GM21367 (cell line): Measurements from ENCODE around the gene SH2D7.
"Not testable (repeated sequence)": the region's sequence is repeated elsewhere in the genome, so short reads cannot be mapped to it uniquely, and the experiment has no call there.

Source experiments
- ATAC-seq: cut with Tn5 transposase; IDR thresholded peaks from one replicate; pipeline ENCODE4 v1.9.1; 2021; ENCODE audit not compliant: unreplicated experiment

The SH2D7 gene

DNA sequence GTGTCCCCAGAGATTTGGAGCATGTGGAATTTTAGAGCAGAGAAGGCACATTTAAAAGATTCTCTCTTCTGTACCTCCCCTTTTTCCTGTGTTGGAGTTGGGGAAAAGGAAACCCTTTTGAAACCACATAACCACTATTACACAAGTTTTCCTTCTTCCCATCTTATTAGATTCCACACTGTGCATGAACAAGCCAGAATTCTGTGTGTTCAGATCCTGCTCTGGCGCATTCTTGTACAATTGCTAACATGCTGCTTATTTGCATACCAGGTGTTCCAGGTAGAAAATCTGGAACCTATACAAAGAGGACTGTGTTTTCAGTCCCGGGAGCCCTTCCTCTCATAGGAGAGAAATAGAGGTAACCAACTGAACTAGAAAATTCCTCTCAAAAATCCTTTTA lies 41.4 kb downstream of the SH2D7 start:
- no peak for ATAC-seq

DNA sequence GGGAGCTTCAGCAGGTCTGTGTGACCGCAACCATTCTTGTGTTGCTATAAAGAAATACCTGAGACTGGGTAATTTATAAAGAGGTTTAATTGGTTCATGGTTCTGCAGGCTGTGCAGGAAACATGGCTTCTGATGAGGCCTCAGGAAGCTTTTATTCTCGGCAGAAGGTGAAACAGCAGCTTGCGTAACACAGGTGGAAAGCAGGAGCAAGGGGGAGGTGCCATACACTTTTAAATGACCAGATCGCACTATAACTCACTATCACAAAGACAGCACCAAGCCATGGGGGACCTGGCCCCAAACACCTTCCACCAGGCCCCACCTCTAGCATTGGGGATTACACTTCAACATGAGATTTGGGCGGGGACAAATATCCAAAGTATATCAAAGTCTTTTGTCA lies 47.2 kb downstream of the SH2D7 start:
- ATAC-seq = no peak

DNA sequence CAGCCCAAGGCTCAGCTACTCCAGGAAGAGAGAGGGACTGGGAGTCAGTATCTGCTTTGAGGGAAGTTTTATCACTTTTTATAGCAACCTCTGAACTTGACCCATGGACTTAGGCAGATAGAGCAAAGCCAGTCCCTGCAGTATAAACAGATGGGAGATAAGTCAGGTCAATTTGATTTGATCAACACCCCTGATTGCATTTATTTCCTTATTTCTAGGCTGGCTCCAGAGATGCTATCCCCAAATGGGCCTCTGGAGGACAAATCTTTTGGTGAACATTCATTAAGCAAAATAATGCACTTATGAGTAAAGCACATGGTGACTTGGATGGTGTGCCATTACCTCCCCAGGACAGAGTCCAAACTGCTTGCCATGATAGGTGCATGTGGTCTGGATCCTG lies 47.9 kb downstream of the SH2D7 start:
- no peak for ATAC-seq

DNA sequence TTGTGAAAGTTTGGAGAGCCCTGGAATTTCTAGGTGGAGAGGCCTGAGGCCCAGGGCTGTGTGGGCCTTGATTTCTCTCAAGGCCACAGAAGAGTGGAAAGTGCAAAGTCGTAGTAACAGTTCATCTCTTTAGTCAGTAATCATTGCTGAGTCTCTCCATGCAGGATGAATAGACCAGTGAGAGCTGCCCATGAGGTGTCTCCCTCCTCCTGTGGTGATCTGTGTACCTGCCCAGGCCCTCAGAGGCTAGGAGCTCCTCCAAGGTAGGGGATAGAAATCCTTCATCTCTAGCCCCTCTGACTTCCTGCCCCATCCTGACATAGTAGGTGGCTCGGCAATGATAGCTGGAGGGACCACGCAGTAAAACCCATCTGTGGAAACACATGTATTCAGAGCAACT lies 50.0 kb downstream of the SH2D7 start:
- ATAC-seq = no peak

DNA sequence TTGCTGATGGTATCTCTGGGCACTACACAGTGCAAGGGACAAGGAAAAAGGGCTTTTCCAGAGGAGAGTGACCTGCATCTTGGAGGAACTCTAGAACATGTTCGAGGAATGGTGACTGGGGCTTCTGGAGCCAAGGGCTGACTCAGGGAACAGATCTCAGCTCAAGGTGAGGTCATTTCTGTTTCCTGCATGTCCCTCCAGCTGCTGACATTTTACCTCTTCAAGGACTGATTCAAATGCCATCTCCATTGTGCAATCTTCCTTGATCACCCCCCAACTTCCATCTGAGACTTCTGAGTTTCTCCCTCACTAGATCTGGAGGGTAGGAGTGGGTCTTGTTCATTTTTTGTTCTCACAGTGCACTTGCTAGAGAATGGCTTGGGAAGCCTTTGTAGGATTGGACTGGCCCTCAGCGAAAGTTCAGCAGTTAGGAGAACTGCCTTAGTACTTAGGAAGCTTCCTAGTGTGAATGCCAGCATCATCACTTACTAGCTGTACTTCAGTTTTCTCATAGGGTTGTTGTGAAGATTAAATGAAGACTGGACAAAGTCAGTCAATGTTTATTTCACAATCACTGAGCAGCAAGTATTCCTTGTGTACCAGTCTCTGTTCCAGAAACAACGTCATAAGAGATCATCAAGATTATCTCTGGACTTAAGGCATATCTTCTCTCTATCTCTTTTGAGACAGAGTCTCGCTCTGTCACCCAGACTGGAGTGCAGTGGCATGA lies 54.2 kb downstream of the SH2D7 start:
- ATAC-seq = no peak

DNA sequence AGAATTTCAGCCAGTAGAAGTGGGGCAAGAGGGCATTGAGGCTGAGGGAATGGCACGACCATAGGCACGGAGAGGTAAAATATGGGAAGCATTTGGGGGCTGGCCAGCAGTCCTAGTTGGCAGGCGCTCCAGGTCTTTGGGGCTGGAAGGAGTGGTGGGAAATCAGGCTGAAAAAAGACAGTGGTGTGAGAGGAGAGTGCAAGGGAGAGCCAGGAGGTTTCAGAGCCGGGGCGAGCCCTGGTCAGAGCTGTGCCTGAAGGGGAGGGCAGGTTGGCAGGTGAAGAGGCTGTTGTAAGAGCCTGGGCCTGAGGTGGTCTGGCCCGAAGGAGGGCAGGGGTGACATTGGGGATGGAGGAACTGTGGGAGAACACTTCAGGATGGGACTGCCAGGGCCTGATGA lies 55.2 kb downstream of the SH2D7 start:
- ATAC-seq = no peak

GRCh38 chr15:78148392-78149067 lies 56.2 kb downstream of the SH2D7 start:
- ATAC-seq = no peak

- ATAC-seq = peak; percentile 69
Observed at GRCh38 chr15:78149068-78149804, 56.9 kb downstream of the SH2D7 start, which contains the start of gene IDH3A. IDH3A (plus strand) TSS chr15:78149362; CDS start chr15:78149404, 42 bp downstream.

DNA sequence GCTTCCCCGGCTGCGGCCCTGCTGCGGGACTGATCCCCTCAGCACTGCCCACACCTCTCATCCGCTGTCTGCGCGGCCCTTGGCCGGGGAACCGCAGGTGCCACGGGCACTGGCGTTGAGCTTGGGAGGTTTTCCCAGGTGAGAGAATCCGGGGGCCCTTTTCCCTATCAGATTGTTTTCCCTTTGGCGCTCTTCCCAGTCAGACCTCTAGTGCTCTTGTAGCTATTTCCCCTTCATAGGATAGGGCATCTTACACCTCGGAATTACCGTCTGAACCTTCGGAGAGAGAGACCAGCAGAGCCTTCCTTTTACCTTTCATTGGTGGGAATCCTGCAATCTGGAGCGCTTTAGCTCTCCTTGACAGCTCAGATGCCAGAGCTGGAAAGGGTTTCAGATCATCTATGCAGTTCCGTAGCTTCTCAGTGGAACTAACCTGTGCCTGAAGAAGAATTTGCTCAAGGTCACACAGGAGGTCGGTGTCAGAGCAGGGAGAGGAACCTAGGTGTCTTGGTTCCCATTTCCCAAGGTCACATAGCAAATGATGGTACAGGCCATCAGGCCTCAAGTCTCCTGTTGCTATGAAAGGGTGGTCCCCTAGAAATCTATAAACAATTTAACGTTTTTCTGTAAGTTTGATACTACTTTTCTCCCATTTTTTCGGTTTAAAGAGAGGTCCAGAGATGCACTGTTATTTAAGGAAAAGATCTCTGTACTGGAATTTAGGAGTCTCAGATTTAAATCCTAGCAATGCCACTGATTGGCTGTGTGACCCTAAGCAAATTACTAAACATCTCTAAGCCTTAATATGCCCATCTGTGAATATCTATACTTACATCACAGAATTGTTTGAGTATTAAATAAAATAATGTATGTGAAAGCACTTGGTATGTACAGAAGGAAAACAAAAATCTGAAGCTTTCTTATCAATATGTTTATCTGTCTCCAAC lies 57.7 kb downstream of the SH2D7 start:
- no peak for ATAC-seq

DNA sequence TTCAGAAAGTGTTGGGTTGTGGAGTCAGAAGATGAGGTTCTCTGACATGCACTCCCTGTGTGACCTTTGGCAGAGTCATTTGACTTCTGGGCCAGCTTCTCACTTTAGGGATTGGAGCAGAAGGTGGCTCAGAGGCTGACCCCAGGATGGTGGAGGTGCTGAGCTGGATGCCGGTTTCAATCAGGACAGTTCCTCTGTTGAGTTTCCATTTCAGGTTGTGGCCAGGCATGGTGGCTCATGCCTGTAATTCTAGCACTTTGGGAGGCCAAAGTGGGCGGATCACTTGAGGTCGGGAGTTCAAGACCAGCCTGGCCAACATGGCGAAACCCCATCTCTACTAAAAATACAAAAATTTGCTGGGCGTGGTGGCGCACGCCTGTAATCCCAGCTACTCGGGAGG lies 58.7 kb downstream of the SH2D7 start:
- not testable (repeated sequence) for ATAC-seq
